SK-N-SH treated with all-trans-retinoic acid at 6 μM for 48 hours (cell line): ENCODE data around the gene BRD7.

ENCODE experiments used
- ATAC-seq: fragments of 200-7000 bp; cut with Tn5 transposase; 3 replicates; pipeline ENCODE4 v1.9.1; 2020; ENCODE audit warnings: mild to moderate bottlenecking, moderate library complexity
- ZFP30 ChIP-seq: fragments of 450-650 bp; formaldehyde crosslinking; IDR thresholded peaks from 2 replicates; pipeline ENCODE4 v1.5.0; 2022; ENCODE audit warnings: mild to moderate bottlenecking, moderate library complexity
- ZNF70 ChIP-seq: fragments of 450-650 bp; formaldehyde crosslinking; IDR thresholded peaks from 2 replicates; pipeline ENCODE4 v1.5.0; 2020; ENCODE audit warnings: mild to moderate bottlenecking, moderate library complexity

The BRD7 gene

GRCh38 chr16:50266337-50267091 is 102.3 kb downstream of the BRD7 start, which contains the start of gene ADCY7:
TSS of gene ADCY7 (plus strand) at chr16:50266551. CDS start at chr16:50288180, 21,629 bp downstream.
- ATAC-seq = peak; percentile 94
- TF ChIP-seq ZNF70 (CRISPR knock-in tag) = no peak
- peak; percentile 13; the same call in 1 of the 2 replicates for TF ChIP-seq ZFP30 (CRISPR knock-in tag)
